ENCODE results near the gene MYO7A.

DNA sequence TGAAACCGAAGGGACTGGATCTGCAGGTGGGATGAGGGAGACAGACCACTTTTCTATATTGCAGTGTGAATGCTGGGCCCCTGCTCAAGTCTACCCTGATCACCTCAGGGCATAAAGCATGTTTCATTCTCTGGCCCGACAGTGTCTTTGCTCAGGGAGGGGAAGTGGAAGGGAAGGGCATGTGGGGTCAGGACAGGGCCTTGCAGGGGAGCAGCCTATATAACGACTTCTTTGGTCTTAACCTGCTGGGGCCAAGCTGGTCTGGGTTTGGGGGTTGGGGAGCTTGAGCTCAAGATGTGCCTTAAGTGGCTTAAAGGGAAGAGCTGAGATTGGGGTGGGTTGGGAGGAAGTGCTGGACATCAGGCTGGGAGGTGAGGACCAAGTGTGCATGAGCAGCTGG, 87.1 kb downstream of the MYO7A start:
- TF ChIP-seq, protein P1, sequence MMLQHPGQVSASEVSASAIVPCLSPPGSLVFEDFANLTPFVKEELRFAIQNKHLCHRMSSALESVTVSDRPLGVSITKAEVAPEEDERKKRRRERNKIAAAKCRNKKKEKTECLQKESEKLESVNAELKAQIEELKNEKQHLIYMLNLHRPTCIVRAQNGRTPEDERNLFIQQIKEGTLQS (CRISPR knock-in tag; conservative IDR thresholded peaks at IDR 0.05), result no peak
- TF ChIP-seq, protein P2, sequence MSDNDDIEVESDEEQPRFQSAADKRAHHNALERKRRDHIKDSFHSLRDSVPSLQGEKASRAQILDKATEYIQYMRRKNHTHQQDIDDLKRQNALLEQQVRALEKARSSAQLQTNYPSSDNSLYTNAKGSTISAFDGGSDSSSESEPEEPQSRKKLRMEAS (CRISPR knock-in tag; IDR thresholded peaks at IDR 0.05), result no peak
- TF ChIP-seq ZNF396 (CRISPR knock-in tag; IDR thresholded peaks at IDR 0.05; ENCODE audit: borderline replicate concordance) (no peak), ATF1 (CRISPR knock-in tag; IDR thresholded peaks at IDR 0.05) (no peak), NFE2L1 (CRISPR knock-in tag; IDR thresholded peaks at IDR 0.05) (no peak), ZNF138 (CRISPR knock-in tag; conservative IDR thresholded peaks at IDR 0.05) (no peak), FOXK1 (CRISPR knock-in tag; IDR thresholded peaks at IDR 0.05) (no peak), TCF7 (CRISPR knock-in tag; IDR thresholded peaks at IDR 0.05; ENCODE audit: low read depth) (no peak)
- TF ChIP-seq, protein P3, sequence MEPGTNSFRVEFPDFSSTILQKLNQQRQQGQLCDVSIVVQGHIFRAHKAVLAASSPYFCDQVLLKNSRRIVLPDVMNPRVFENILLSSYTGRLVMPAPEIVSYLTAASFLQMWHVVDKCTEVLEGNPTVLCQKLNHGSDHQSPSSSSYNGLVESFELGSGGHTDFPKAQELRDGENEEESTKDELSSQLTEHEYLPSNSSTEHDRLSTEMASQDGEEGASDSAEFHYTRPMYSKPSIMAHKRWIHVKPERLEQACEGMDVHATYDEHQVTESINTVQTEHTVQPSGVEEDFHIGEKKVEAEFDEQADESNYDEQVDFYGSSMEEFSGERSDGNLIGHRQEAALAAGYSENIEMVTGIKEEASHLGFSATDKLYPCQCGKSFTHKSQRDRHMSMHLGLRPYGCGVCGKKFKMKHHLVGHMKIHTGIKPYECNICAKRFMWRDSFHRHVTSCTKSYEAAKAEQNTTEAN (CRISPR knock-in tag; IDR thresholded peaks at IDR 0.05), result no peak
- TF ChIP-seq, protein P4, sequence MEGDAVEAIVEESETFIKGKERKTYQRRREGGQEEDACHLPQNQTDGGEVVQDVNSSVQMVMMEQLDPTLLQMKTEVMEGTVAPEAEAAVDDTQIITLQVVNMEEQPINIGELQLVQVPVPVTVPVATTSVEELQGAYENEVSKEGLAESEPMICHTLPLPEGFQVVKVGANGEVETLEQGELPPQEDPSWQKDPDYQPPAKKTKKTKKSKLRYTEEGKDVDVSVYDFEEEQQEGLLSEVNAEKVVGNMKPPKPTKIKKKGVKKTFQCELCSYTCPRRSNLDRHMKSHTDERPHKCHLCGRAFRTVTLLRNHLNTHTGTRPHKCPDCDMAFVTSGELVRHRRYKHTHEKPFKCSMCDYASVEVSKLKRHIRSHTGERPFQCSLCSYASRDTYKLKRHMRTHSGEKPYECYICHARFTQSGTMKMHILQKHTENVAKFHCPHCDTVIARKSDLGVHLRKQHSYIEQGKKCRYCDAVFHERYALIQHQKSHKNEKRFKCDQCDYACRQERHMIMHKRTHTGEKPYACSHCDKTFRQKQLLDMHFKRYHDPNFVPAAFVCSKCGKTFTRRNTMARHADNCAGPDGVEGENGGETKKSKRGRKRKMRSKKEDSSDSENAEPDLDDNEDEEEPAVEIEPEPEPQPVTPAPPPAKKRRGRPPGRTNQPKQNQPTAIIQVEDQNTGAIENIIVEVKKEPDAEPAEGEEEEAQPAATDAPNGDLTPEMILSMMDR (IDR thresholded peaks at IDR 0.05), result no peak
- TF ChIP-seq, protein P5, sequence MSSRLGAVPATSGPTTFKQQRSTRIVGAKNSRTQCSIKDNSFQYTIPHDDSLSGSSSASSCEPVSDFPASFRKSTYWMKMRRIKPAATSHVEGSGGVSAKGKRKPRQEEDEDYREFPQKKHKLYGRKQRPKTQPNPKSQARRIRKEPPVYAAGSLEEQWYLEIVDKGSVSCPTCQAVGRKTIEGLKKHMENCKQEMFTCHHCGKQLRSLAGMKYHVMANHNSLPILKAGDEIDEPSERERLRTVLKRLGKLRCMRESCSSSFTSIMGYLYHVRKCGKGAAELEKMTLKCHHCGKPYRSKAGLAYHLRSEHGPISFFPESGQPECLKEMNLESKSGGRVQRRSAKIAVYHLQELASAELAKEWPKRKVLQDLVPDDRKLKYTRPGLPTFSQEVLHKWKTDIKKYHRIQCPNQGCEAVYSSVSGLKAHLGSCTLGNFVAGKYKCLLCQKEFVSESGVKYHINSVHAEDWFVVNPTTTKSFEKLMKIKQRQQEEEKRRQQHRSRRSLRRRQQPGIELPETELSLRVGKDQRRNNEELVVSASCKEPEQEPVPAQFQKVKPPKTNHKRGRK (CRISPR knock-in tag; IDR thresholded peaks at IDR 0.05; ENCODE audit: borderline replicate concordance), result no peak
- TF ChIP-seq, protein P6, sequence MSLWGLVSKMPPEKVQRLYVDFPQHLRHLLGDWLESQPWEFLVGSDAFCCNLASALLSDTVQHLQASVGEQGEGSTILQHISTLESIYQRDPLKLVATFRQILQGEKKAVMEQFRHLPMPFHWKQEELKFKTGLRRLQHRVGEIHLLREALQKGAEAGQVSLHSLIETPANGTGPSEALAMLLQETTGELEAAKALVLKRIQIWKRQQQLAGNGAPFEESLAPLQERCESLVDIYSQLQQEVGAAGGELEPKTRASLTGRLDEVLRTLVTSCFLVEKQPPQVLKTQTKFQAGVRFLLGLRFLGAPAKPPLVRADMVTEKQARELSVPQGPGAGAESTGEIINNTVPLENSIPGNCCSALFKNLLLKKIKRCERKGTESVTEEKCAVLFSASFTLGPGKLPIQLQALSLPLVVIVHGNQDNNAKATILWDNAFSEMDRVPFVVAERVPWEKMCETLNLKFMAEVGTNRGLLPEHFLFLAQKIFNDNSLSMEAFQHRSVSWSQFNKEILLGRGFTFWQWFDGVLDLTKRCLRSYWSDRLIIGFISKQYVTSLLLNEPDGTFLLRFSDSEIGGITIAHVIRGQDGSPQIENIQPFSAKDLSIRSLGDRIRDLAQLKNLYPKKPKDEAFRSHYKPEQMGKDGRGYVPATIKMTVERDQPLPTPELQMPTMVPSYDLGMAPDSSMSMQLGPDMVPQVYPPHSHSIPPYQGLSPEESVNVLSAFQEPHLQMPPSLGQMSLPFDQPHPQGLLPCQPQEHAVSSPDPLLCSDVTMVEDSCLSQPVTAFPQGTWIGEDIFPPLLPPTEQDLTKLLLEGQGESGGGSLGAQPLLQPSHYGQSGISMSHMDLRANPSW (CRISPR knock-in tag; conservative IDR thresholded peaks at IDR 0.05; ENCODE audit: low read depth), result no peak
- TF ChIP-seq, protein P7, sequence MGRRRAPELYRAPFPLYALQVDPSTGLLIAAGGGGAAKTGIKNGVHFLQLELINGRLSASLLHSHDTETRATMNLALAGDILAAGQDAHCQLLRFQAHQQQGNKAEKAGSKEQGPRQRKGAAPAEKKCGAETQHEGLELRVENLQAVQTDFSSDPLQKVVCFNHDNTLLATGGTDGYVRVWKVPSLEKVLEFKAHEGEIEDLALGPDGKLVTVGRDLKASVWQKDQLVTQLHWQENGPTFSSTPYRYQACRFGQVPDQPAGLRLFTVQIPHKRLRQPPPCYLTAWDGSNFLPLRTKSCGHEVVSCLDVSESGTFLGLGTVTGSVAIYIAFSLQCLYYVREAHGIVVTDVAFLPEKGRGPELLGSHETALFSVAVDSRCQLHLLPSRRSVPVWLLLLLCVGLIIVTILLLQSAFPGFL (CRISPR knock-in tag; IDR thresholded peaks at IDR 0.05; ENCODE audit: borderline replicate concordance), result no peak
- TF ChIP-seq, protein P8, sequence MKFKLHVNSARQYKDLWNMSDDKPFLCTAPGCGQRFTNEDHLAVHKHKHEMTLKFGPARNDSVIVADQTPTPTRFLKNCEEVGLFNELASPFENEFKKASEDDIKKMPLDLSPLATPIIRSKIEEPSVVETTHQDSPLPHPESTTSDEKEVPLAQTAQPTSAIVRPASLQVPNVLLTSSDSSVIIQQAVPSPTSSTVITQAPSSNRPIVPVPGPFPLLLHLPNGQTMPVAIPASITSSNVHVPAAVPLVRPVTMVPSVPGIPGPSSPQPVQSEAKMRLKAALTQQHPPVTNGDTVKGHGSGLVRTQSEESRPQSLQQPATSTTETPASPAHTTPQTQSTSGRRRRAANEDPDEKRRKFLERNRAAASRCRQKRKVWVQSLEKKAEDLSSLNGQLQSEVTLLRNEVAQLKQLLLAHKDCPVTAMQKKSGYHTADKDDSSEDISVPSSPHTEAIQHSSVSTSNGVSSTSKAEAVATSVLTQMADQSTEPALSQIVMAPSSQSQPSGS (CRISPR knock-in tag; IDR thresholded peaks at IDR 0.05; ENCODE audit: borderline replicate concordance, low read depth), result no peak
